Non-pigmented ciliary epithelial cell (primary cell): ENCODE measurements around the gene INTS15.
"Not testable (repeated sequence)": the region's sequence is repeated elsewhere in the genome, so short reads cannot be mapped to it uniquely, and the experiment has no call there.

ENCODE experiments used
- DNase-seq: peaks from one replicate; pipeline ENCODE4 v3.0.0-alpha.2; 2010; ENCODE audit warnings: low read depth

The INTS15 gene

GRCh38 chr7:6618621-6619020 is 28.8 kb downstream of the INTS15 start:
- DNase-seq, result peak; percentile 4

GRCh38 chr7:6619961-6620360 is 30.1 kb downstream of the INTS15 start:
- DNase-seq, result no peak

- no peak for DNase-seq
These were observed 31.6 kb downstream of the INTS15 start for GRCh38 chr7:6621195-6622133.

GRCh38 chr7:6622134-6622710 is 32.4 kb downstream of the INTS15 start:
- DNase-seq, result no peak

- no peak for DNase-seq
These were observed 33.9 kb downstream of the INTS15 start for GRCh38 chr7:6623589-6624245.

GRCh38 chr7:6624246-6624611 is 34.4 kb downstream of the INTS15 start:
- no peak for DNase-seq

- no peak for DNase-seq
These were observed 38.2 kb downstream of the INTS15 start for GRCh38 chr7:6628045-6628444.

GRCh38 chr7:6630007-6630849 is 40.4 kb downstream of the INTS15 start:
- DNase-seq, result no peak

- no peak for DNase-seq
These were observed 41.8 kb downstream of the INTS15 start for GRCh38 chr7:6631605-6632004.

- DNase-seq, result no peak
These were observed 44.2 kb downstream of the INTS15 start for GRCh38 chr7:6634021-6634420.

- DNase-seq, result not testable (repeated sequence)
These were observed 45.1 kb downstream of the INTS15 start for GRCh38 chr7:6634971-6635370.

GRCh38 chr7:6636741-6637543 is 47.1 kb downstream of the INTS15 start, which contains the start of gene ZNF316:
Gene ZNF316, plus strand, starts transcription at chr7:6637318. Its CDS starts 5,092 bp downstream, at chr7:6642410.
- DNase-seq, result no peak

GRCh38 chr7:6637544-6638229 is 47.9 kb downstream of the INTS15 start:
- DNase-seq, result no peak

- no peak for DNase-seq
These were observed 49.2 kb downstream of the INTS15 start for GRCh38 chr7:6639032-6639431.

DNA sequence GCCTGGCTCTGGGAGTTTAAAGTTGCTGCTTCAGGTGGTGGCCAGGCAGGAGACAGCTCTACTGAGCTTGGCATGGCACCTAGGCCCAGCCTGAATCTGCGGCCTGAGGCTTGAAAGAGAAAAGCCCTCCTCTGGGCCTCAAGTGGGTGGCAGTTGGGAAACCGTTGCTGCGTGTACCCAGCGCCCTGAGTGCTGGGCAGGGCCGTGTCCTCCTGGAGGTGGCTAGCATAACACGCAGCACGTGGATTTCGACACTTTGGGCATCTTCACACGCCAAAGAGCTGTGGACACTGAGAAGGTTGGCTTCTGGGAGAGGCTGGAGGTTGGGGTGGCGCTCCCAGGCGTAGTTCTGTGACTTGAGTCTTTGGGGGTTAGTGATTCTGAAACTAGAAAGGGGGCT is 49.8 kb downstream of the INTS15 start:
- DNase-seq, result no peak

DNA sequence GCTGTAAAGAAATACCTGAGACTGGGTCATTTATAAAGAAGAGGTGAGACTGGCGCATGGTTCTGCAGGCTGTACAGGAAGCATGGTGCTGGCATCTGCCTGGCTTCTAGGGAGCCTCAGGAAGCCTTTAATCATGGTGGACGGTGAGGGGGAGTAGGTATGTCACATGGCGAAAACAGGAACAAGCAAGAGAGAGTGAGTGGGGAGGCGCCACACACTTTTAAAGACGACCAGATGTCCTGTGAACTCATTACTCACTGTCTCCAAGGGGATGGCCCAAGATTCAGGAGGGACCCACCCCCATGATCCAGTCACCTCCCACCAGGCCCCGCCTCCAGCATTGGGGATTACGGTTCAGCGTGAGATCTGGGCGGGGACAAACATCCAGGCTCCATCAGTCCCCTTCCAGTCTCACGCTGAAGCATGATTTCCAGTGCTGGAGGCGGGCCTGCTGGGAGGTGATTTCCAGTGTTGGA is 50.5 kb downstream of the INTS15 start:
- peak; percentile 26 for DNase-seq

DNA sequence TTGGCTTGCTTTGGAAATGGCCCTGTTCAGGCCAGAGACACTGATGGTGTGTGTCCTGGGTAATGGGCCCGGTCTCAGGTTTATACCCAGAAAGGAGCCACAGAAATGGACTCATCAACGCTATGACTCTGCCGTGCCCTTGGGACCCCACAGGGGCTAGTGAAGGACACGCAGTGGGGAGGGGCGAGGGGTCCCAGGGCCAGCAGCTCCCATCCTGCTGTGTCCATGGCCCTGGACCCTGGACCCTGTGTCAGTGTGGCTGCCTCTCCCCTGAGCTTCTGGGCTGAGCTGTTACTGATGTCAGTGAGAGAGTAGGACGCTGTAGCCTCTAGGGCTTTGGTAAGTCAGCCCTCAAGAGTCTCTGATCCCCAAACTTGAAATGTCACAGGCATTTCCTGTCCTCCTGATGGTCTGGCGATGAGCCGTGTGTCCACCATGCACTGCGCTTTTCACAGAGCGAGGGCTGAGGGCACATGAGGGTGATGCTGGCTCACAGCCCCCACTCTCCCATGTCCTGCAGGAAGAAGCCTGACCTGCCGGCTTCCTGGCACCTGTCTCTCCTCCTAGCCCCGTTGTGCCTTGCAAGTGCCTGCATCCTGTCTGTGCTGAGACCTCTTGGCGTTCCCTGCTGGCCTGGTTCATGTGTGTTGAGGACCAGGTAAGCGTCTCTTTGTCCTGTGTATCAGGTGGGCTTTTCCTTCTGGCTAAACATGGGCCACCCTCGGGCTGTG is 51.6 kb downstream of the INTS15 start:
- no peak for DNase-seq

DNA sequence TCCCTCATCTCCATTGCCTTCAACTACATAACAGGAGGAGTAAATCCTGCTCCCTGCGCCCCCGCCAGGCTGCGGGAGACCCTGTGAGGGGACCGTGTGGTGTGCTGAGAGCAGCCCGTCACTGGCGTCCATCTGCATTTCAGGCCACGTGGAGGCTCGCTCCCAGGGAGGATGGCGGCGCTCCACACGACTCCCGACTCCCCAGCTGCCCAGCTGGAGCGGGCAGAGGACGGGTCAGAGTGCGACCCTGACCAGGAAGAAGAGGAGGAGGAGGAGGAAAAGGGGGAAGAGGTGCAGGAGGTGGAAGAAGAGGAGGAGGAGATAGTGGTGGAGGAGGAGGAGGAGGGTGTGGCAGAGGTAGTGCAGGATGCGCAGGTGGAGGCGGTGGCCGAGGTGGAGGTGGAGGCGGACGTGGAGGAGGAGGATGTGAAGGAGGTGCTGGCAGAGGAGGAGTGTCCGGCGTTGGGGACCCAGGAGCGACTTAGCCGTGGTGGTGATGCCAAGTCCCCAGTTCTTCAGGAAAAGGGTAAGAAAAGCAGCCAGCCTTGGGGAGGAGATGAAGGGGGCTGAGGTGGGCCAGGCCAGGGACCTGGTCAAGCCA is 52.5 kb downstream of the INTS15 start:
- no peak for DNase-seq
